CD8-positive, alpha-beta memory T cell (primary cell): ENCODE data around the gene NTNG1. TPM values are rescaled to one million over a fixed set of nuclear protein-coding genes. Genes with fewer than 3 reads are reported as not detected.

Experiments
- CTCF ChIA-PET: fragments of 350-600 bp; sonication (Branson Sonifier 250); formaldehyde crosslinking; loops from one replicate; lab custom pipeline; 2021; ENCODE audit warnings: antibody characterized with exemption; lab: Charles Lee
- POLR2A ChIA-PET: fragments of 350-600 bp; sonication (Branson Sonifier 250); formaldehyde crosslinking; loops from one replicate; lab custom pipeline; 2021; ENCODE audit warnings: antibody characterized with exemption; lab: Charles Lee
- DNase-seq, 5 donors: peaks; one replicate each; pipeline versions ENCODE4 v3.0.0 to v3.0.0-alpha.2; 2020 to 2022; ENCODE audit warnings: mixed read lengths in 1 of 5
- H3K27ac ChIP-seq: one replicate; pipeline ENCODE4 v1.7.0; 2013; ENCODE audit warnings: low read depth, mild to moderate bottlenecking, low read length, moderate library complexity
- H3K27me3 ChIP-seq: 2 replicates; pipeline ENCODE4 v1.7.0; 2013; ENCODE audit warnings: low read length, mild to moderate bottlenecking; ENCODE audit not compliant: insufficient read depth, poor library complexity, severe bottlenecking
- H3K36me3 ChIP-seq: 2 replicates; pipeline ENCODE4 v1.7.0; 2013; ENCODE audit warnings: mild to moderate bottlenecking, low read length, moderate library complexity; ENCODE audit not compliant: insufficient read depth
- H3K4me1 ChIP-seq: 2 replicates; pipeline ENCODE4 v1.7.0; 2013; ENCODE audit warnings: mild to moderate bottlenecking, low read length, moderate library complexity; ENCODE audit not compliant: insufficient read depth
- H3K4me3 ChIP-seq: 2 replicates; pipeline ENCODE4 v1.7.0; 2013; ENCODE audit warnings: mild to moderate bottlenecking, low read length
- H3K9me3 ChIP-seq: 2 replicates; pipeline ENCODE4 v1.7.0; 2013; ENCODE audit warnings: mild to moderate bottlenecking, low read length
- H3K27ac Mint-ChIP-seq, 8 donors: one replicate each; pipeline ENCODE4 v1.8.0; 2020 to 2021; ENCODE audit warnings: mixed read lengths in 8 of 8, mild to moderate bottlenecking in 6 of 8, inconsistent platforms in 3 of 8, moderate library complexity in 3 of 8
- H3K27me3 Mint-ChIP-seq, 2 donors: one replicate each; pipeline ENCODE4 v1.8.0; 2020 to 2021; ENCODE audit warnings: mixed read lengths in 2 of 2, mild to moderate bottlenecking in 1 of 2, moderate library complexity in 1 of 2
- H3K36me3 Mint-ChIP-seq, 3 donors: one replicate each; pipeline ENCODE4 v1.8.0; 2020 to 2021; ENCODE audit warnings: mixed read lengths in 3 of 3, inconsistent platforms in 1 of 3, mild to moderate bottlenecking in 1 of 3
- H3K4me1 Mint-ChIP-seq, 3 donors: one replicate each; pipeline ENCODE4 v1.8.0; 2020 to 2021; ENCODE audit warnings: mixed read lengths in 3 of 3, inconsistent platforms in 1 of 3, mild to moderate bottlenecking in 1 of 3
- H3K4me3 Mint-ChIP-seq, 7 donors: one replicate each; pipeline ENCODE4 v1.8.0; 2020 to 2021; ENCODE audit warnings: mixed read lengths in 7 of 7, mild to moderate bottlenecking in 6 of 7, moderate library complexity in 4 of 7, inconsistent platforms in 2 of 7
- H3K9me3 Mint-ChIP-seq, 5 donors: one replicate each; pipeline ENCODE4 v1.8.0; 2020 to 2022; ENCODE audit warnings: mixed read lengths in 5 of 5, mild to moderate bottlenecking in 3 of 5, moderate library complexity in 2 of 5, inconsistent platforms in 1 of 5
- polyA plus RNA-seq: library from polyadenylated mRNA; unstranded; fragments of 300-500 nt; fragmentation: Illumina TruSeq; gene quantifications from one replicate; pipeline ENCODE4 v1.2.3, GENCODE V29; 2021
- total RNA-seq, 2 experiments: library from RNA; stranded (reverse); gene quantifications; one replicate each; pipeline ENCODE4 v1.2.3, GENCODE V29; 2021

The NTNG1 gene
- total and polyA plus RNA-seq, 3 experiments from 2014 or later, result not detected

DNA sequence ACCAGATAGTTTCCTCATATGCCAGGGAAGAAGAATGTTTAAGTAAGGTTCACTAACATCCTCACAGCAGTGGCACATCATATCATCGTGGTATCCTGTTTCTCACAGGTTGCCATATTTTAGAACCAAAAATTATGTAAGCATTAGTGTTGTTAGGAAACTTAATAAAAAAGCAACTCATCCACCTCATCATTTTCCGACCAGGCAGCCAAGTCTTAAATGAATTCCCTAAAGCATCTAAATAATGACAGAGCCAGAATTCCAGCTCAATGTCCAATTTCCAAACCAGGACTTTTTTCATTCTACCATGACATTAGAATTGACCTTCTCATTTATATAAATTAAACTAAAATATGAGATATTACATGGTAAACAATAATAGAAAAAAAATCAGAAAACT lies 272.7 kb downstream of the NTNG1 start:
- H3K27ac Mint-ChIP-seq, result no peak overlapping the region
- peaks cover 0 to 2% (median 0%) of the 10 kb centered on the region in 5 donors for H3K9me3 Mint-ChIP-seq
- H3K27me3 Mint-ChIP-seq, result peaks cover 0 to 5% of the 10 kb centered on the region in 2 donors
- Histone ChIP-seq H3K4me3 (no peak overlapping the region), H3K27ac (no peak overlapping the region), H3K9me3 (no peaks in the 10 kb centered on the region), H3K36me3 (no peaks in the 10 kb centered on the region), H3K4me1 (no peaks in the 10 kb centered on the region), H3K27me3 (no peaks in the 10 kb centered on the region)
- H3K4me3 Mint-ChIP-seq, result no peak overlapping the region
- no peaks in the 10 kb centered on the region for H3K4me1 Mint-ChIP-seq
- POLR2A ChIA-PET, result no interaction called here
- no peak for DNase-seq
- CTCF ChIA-PET, result no interaction called here
- H3K36me3 Mint-ChIP-seq, result no peaks in the 10 kb centered on the region

GRCh38 chr1:107413951-107414350 lies 273.1 kb downstream of the NTNG1 start:
- Mint-ChIP-seq H3K27me3 (peaks cover 0 to 5% of the 10 kb centered on the region in 2 donors), H3K27ac (no peak overlapping the region), H3K4me3 (no peak overlapping the region), H3K9me3 (peaks cover 0 to 2% (median 0%) of the 10 kb centered on the region in 5 donors), H3K4me1 (no peaks in the 10 kb centered on the region), H3K36me3 (no peaks in the 10 kb centered on the region)
- no peaks in the 10 kb centered on the region for H3K9me3 ChIP-seq
- no peak overlapping the region for H3K4me3 ChIP-seq
- no peak overlapping the region for H3K27ac ChIP-seq
- ChIA-PET CTCF (no interaction called here), POLR2A (no interaction called here)
- no peaks in the 10 kb centered on the region for H3K27me3 ChIP-seq
- no peaks in the 10 kb centered on the region for H3K4me1 ChIP-seq
- no peak for DNase-seq
- no peaks in the 10 kb centered on the region for H3K36me3 ChIP-seq

DNA sequence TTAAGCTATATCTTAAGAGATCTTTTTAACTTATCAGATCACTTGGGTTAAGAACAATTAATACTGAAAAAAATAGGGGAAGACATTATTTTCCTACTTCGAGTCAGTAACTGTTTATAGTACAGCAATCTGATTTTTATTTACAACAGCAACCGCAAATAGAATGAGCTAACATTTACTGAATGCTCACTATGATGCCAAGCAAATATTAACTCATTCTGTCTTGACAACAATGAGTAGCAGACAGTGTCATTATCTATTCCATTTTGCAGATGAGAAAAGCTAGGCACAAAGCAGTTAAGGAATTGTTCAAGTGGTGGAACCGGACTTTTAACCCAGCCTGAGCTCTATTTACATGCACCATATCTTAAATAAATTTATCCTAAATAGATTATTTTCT lies 273.7 kb downstream of the NTNG1 start:
- Mint-ChIP-seq H3K4me3 (no peak overlapping the region), H3K27ac (no peak overlapping the region), H3K27me3 (peaks cover 0 to 5% of the 10 kb centered on the region in 2 donors), H3K4me1 (no peaks in the 10 kb centered on the region), H3K36me3 (no peaks in the 10 kb centered on the region), H3K9me3 (peaks cover 0 to 2% (median 0%) of the 10 kb centered on the region in 5 donors)
- ChIA-PET CTCF (no interaction called here), POLR2A (no interaction called here)
- Histone ChIP-seq H3K27me3 (no peaks in the 10 kb centered on the region), H3K4me3 (no peak overlapping the region), H3K9me3 (no peaks in the 10 kb centered on the region), H3K36me3 (no peaks in the 10 kb centered on the region), H3K27ac (no peak overlapping the region), H3K4me1 (no peaks in the 10 kb centered on the region)
- DNase-seq, result no peak

- Mint-ChIP-seq H3K4me3 (no peak overlapping the region), H3K27ac (no peak overlapping the region), H3K9me3 (peaks cover 0 to 2% (median 0%) of the 10 kb centered on the region in 5 donors), H3K27me3 (peaks cover 0 to 5% of the 10 kb centered on the region in 2 donors), H3K4me1 (no peaks in the 10 kb centered on the region), H3K36me3 (no peaks in the 10 kb centered on the region)
- Histone ChIP-seq H3K9me3 (no peaks in the 10 kb centered on the region), H3K27ac (no peak overlapping the region), H3K27me3 (no peaks in the 10 kb centered on the region), H3K4me3 (no peak overlapping the region), H3K36me3 (no peaks in the 10 kb centered on the region), H3K4me1 (no peaks in the 10 kb centered on the region)
- no peak for DNase-seq
- ChIA-PET POLR2A (no interaction called here), CTCF (no interaction called here)
Measured at GRCh38 chr1:107415241-107415640, 274.4 kb downstream of the NTNG1 start.

DNA sequence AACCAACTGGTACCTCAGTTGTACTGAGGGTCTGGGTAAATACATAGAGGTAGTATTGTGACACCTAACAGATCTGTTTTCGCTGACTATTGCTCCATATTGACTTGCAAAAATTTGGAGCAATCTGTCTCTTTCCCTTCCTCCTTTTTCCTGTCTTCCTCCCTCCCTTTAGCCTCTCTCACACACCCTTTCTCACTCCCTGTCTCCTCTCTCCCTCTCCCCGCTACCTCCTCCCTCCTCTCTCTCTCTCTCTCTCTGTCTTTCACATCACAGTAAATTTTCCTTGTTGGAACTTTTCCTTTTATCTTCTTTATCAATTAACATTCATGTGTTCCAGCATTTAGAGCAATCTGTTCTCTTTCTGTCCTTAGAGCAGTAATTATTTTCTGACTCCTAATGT lies 278.2 kb downstream of the NTNG1 start:
- no peaks in the 10 kb centered on the region for H3K4me1 Mint-ChIP-seq

GRCh38 chr1:107422901-107423300 lies 282.1 kb downstream of the NTNG1 start:
- Histone ChIP-seq H3K36me3 (no peaks in the 10 kb centered on the region), H3K4me3 (no peak overlapping the region), H3K27me3 (no peaks in the 10 kb centered on the region), H3K9me3 (no peaks in the 10 kb centered on the region), H3K27ac (no peak overlapping the region), H3K4me1 (no peaks in the 10 kb centered on the region)
- peaks cover 0 to 4% (median 0%) of the 10 kb centered on the region in 5 donors for H3K9me3 Mint-ChIP-seq
- DNase-seq, result no peak
- no peak overlapping the region for H3K4me3 Mint-ChIP-seq
- H3K27me3 Mint-ChIP-seq, result peaks cover 7% of the 10 kb centered on the region in 2 donors
- H3K27ac Mint-ChIP-seq, result peak overlapping the region in 1 of 8 donors; percentile 15
- H3K4me1 Mint-ChIP-seq, result no peaks in the 10 kb centered on the region
- CTCF ChIA-PET, result no interaction called here
- POLR2A ChIA-PET, result no interaction called here
- H3K36me3 Mint-ChIP-seq, result no peaks in the 10 kb centered on the region

More for the DNA sequence above, 278.2 kb downstream of the NTNG1 start:
- H3K9me3 Mint-ChIP-seq, result peaks cover 0 to 2% (median 0%) of the 10 kb centered on the region in 5 donors
- Histone ChIP-seq H3K9me3 (no peaks in the 10 kb centered on the region), H3K27ac (no peak overlapping the region), H3K4me3 (no peak overlapping the region), H3K36me3 (no peaks in the 10 kb centered on the region), H3K4me1 (no peaks in the 10 kb centered on the region), H3K27me3 (no peaks in the 10 kb centered on the region)
- no peak overlapping the region for H3K4me3 Mint-ChIP-seq
- no peak for DNase-seq
- H3K36me3 Mint-ChIP-seq, result no peaks in the 10 kb centered on the region
- ChIA-PET CTCF (no interaction called here), POLR2A (no interaction called here)
- H3K27me3 Mint-ChIP-seq, result peaks cover 3 to 8% of the 10 kb centered on the region in 2 donors
- no peak overlapping the region for H3K27ac Mint-ChIP-seq

GRCh38 chr1:107430540-107431228 lies 289.8 kb downstream of the NTNG1 start:
- DNase-seq, result peak in 1 of 5 donors; percentile 2
- POLR2A ChIA-PET, result no interaction called here
- CTCF ChIA-PET, result no interaction called here

GRCh38 chr1:107432108-107432507 lies 291.3 kb downstream of the NTNG1 start:
- H3K4me1 Mint-ChIP-seq, result no peaks in the 10 kb centered on the region
- Histone ChIP-seq H3K4me1 (no peaks in the 10 kb centered on the region), H3K27ac (no peak overlapping the region), H3K4me3 (no peak overlapping the region), H3K36me3 (no peaks in the 10 kb centered on the region), H3K9me3 (no peaks in the 10 kb centered on the region), H3K27me3 (no peaks in the 10 kb centered on the region)
- H3K4me3 Mint-ChIP-seq, result no peak overlapping the region
- H3K27ac Mint-ChIP-seq, result no peak overlapping the region
- POLR2A ChIA-PET, result no interaction called here
- CTCF ChIA-PET, result no interaction called here
- H3K27me3 Mint-ChIP-seq, result peaks cover 1 to 6% of the 10 kb centered on the region in 2 donors
- DNase-seq, result no peak
- H3K36me3 Mint-ChIP-seq, result no peaks in the 10 kb centered on the region
- no peaks in the 10 kb centered on the region for H3K9me3 Mint-ChIP-seq

More at GRCh38 chr1:107430540-107431228, 289.8 kb downstream of the NTNG1 start:
- H3K9me3 ChIP-seq, result no peaks in the 10 kb centered on the region
- peaks cover 2 to 6% of the 10 kb centered on the region in 2 donors for H3K27me3 Mint-ChIP-seq
- no peak overlapping the region for H3K4me3 ChIP-seq
- H3K27ac Mint-ChIP-seq, result no peak overlapping the region
- no peak overlapping the region for H3K4me3 Mint-ChIP-seq
- H3K4me1 ChIP-seq, result no peaks in the 10 kb centered on the region
- H3K36me3 ChIP-seq, result no peaks in the 10 kb centered on the region
- no peak overlapping the region for H3K27ac ChIP-seq
- H3K27me3 ChIP-seq, result no peaks in the 10 kb centered on the region
- H3K4me1 Mint-ChIP-seq, result no peaks in the 10 kb centered on the region
- no peaks in the 10 kb centered on the region for H3K9me3 Mint-ChIP-seq
- no peaks in the 10 kb centered on the region for H3K36me3 Mint-ChIP-seq
